ENCODE results near the gene SKOR1.

GRCh38 chr15:67779549-67780111 lies 45.7 kb upstream of the SKOR1 start:
- TF ChIP-seq CTCF (IDR thresholded peaks at IDR 0.05; ENCODE audit: poor library complexity) (no peak), EZH2 (IDR thresholded peaks at IDR 0.05; ENCODE audit: borderline replicate concordance) (no peak)
